Measurements from ENCODE around the gene ACIN1. TPM values are rescaled to one million over a fixed set of nuclear protein-coding genes. Genes with fewer than 3 reads are reported as not detected.

The ACIN1 gene
- total and polyA plus RNA-seq, 9 of the 15 experiments (the other 6 are each of a cell fraction or from before 2014, with no cell fraction given) = 5.0 to 196 (median 129) TPM

GRCh38 chr14:23034498-23035302, 60.2 kb downstream of the ACIN1 start, which contains the start of gene PSMB5 (continued):
- TF ChIP-seq ZNF280B (CRISPR knock-in tag; IDR thresholded peaks at IDR 0.05) (no peak), ZBTB17 (CRISPR knock-in tag; IDR thresholded peaks at IDR 0.05) (0 out of 2 replicates have a peak, but pooled peaks have one; percentile 68), NKRF (IDR thresholded peaks at IDR 0.05; ENCODE audit: borderline replicate concordance) (peak; percentile 71; the same call in 1 of the 2 replicates), SFPQ (IDR thresholded peaks at IDR 0.05; ENCODE audit: low read depth, low read length) (no peak), ATF3 (IDR thresholded peaks at IDR 0.05) (peak; percentile 84), ATF3 (CRISPR knock-in tag; conservative IDR thresholded peaks at IDR 0.05) (peak; percentile 71; the same call in 1 of the 2 replicates), MYBL2 (IDR thresholded peaks at IDR 0.05; ENCODE audit: low read depth) (peak; percentile 80), MYBL2 (CRISPR knock-in tag; IDR thresholded peaks at IDR 0.05; ENCODE audit: borderline replicate concordance) (no peak), CTCFL (IDR thresholded peaks at IDR 0.05; ENCODE audit: borderline replicate concordance, insufficient read depth, low read depth, low read length, poor library complexity, severe bottlenecking) (peak; percentile 4), SMAD4 (CRISPR knock-in tag; conservative IDR thresholded peaks at IDR 0.05) (0 out of 2 replicates have a peak, but pooled peaks have one; percentile 25), TRIM24 (IDR thresholded peaks at IDR 0.05) (no peak), MAFG (tag; conservative IDR thresholded peaks at IDR 0.05) (peak; percentile 91), XRCC5 (IDR thresholded peaks at IDR 0.05; ENCODE audit: low read depth, low read length) (0 out of 2 replicates have a peak, but pooled peaks have one; percentile 23), GMEB1 (CRISPR knock-in tag; IDR thresholded peaks at IDR 0.05) (peak; percentile 95), ZNF224 (CRISPR knock-in tag; IDR thresholded peaks at IDR 0.05) (no peak), ATF7 (IDR thresholded peaks at IDR 0.05) (peak; percentile 75; the same call in 1 of the 2 replicates)

All from K562 (cell line).